ENCODE results near the gene GGT6.

Gene GGT6

DNA sequence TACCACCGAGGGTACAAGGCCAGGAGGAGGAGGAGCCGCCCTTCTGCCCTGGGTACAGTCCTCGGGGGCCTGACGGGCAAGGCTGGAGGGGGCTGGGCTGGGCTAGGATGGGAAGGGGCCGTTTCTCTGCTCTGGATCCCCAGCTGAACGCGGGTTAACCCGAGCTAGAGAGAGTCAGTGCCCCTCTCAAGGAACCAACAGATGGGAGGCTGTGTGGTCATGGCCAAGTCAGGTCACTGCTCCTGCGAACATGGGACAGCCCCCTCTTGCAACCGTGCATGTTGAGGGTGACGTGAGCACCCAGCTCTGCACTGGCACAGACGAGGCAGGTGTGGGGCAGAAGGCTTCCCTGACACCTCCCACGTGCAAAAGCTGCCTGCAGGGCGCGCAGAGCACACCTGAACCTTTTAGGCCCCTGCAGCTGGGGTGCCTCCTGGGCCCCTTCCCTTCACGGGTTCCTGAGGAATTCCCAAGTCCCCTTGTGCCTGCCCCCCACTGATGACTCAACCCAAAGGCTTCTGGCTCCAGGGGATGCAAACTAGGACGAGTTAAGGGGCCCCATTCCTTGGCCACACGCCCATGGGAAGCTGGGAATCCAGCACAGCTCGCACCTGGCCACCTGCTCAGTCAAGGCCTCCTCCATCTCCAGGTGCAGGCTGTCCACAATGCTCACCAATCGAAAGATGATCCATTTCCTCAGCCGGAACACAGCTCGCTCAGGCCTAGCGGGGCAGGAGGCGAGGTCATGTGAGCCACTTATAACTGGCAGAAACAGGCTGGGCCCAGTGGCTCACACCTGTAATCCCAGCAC is 11.5 kb downstream of the GGT6 start:
- DNase-seq (ENCODE audit: low read depth in 1 of 2, low spot score in 1 of 2), result no peak
- H3K27ac ChIP-seq (replicated peaks), result no peak overlapping the region
- no peak overlapping the region for H3K4me3 ChIP-seq (replicated peaks; ENCODE audit: insufficient read depth, low read length)
- no peaks in the 10 kb centered on the region for H3K27me3 ChIP-seq (ENCODE audit: insufficient read depth, poor library complexity, severe bottlenecking)
- TF ChIP-seq SPI1 (IDR thresholded peaks at IDR 0.05; ENCODE audit: borderline replicate concordance, low read depth), result no peak
- TF ChIP-seq POLR2AphosphoS5 (IDR thresholded peaks at IDR 0.05; ENCODE audit: low read depth), result no peak
- TF ChIP-seq, protein P1, sequence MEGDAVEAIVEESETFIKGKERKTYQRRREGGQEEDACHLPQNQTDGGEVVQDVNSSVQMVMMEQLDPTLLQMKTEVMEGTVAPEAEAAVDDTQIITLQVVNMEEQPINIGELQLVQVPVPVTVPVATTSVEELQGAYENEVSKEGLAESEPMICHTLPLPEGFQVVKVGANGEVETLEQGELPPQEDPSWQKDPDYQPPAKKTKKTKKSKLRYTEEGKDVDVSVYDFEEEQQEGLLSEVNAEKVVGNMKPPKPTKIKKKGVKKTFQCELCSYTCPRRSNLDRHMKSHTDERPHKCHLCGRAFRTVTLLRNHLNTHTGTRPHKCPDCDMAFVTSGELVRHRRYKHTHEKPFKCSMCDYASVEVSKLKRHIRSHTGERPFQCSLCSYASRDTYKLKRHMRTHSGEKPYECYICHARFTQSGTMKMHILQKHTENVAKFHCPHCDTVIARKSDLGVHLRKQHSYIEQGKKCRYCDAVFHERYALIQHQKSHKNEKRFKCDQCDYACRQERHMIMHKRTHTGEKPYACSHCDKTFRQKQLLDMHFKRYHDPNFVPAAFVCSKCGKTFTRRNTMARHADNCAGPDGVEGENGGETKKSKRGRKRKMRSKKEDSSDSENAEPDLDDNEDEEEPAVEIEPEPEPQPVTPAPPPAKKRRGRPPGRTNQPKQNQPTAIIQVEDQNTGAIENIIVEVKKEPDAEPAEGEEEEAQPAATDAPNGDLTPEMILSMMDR (IDR thresholded peaks at IDR 0.05; ENCODE audit: insufficient read depth, low read length), result no peak
- TF ChIP-seq GABPA (IDR thresholded peaks at IDR 0.05; ENCODE audit: low read depth), result no peak

DNA sequence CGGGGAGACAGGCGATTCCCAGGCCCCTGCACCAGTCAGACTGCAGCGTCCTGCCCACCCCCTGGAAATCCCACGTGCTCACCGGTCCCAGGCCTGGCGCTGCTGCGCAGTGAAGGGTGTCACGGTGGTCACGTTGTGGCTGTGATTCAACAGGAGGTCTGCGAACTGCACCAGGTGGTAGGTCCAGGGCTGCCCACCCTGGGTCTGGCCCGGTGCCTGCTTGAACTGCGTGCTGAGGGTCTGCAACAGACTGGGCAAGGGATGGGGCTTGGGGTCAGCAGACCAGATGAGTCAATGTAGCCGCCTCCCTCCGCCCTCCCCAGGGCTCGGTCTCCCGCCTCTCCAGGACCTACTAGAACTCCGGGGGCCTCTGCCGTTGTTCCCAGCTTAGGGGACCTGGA is 12.3 kb downstream of the GGT6 start:
- Histone ChIP-seq H3K27me3 (ENCODE audit: insufficient read depth, poor library complexity, severe bottlenecking) (no peaks in the 10 kb centered on the region), H3K27ac (replicated peaks) (no peak overlapping the region), H3K4me3 (replicated peaks; ENCODE audit: insufficient read depth, low read length) (no peak overlapping the region)
- TF ChIP-seq, protein P2, sequence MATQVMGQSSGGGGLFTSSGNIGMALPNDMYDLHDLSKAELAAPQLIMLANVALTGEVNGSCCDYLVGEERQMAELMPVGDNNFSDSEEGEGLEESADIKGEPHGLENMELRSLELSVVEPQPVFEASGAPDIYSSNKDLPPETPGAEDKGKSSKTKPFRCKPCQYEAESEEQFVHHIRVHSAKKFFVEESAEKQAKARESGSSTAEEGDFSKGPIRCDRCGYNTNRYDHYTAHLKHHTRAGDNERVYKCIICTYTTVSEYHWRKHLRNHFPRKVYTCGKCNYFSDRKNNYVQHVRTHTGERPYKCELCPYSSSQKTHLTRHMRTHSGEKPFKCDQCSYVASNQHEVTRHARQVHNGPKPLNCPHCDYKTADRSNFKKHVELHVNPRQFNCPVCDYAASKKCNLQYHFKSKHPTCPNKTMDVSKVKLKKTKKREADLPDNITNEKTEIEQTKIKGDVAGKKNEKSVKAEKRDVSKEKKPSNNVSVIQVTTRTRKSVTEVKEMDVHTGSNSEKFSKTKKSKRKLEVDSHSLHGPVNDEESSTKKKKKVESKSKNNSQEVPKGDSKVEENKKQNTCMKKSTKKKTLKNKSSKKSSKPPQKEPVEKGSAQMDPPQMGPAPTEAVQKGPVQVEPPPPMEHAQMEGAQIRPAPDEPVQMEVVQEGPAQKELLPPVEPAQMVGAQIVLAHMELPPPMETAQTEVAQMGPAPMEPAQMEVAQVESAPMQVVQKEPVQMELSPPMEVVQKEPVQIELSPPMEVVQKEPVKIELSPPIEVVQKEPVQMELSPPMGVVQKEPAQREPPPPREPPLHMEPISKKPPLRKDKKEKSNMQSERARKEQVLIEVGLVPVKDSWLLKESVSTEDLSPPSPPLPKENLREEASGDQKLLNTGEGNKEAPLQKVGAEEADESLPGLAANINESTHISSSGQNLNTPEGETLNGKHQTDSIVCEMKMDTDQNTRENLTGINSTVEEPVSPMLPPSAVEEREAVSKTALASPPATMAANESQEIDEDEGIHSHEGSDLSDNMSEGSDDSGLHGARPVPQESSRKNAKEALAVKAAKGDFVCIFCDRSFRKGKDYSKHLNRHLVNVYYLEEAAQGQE (IDR thresholded peaks at IDR 0.05; ENCODE audit: insufficient replicate concordance, low read depth), result no peak
- TF ChIP-seq SPI1 (IDR thresholded peaks at IDR 0.05; ENCODE audit: borderline replicate concordance, low read depth) (no peak), GABPA (IDR thresholded peaks at IDR 0.05; ENCODE audit: low read depth) (no peak)
- TF ChIP-seq, protein P1 (IDR thresholded peaks at IDR 0.05; ENCODE audit: insufficient read depth, low read length), result no peak
- DNase-seq (ENCODE audit: low read depth in 1 of 2, low spot score in 1 of 2), result no peak

DNA sequence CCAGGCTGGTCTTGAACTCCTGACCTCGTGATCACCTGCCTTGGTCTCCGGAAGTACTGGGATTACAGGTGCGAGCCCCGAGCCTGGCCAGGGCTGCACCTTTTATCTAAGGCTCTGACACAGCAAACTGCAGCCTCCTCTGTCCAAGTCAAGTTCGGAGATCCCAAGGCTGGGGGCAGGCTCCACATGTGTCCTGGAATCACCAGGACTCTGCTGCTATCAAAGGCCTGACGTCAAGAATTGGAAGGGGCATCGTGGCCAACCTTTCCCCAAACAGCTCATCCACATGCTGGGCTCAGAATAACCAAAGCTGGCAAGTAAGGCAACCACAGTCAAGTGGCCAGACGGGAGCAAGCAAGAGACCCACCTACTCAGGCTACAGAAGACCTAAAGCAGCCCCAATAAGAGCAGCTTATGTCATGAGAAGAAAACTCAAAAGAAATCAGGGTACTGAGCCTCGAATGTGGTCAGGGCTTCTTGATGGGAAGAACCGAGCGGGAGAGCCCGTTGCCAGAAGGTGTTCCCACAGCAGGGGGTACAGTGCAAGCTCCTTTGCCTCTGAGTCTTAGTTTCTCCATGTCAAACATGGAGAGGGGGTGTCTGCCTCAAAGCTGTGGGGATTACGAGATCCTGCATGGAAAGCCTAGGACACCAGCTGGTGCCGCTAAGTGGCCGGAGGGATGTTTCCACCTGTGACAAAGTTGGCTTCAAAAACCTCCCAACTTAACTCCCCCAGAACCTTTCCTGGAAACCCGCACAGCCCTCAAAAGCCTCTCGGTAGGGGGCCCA is 13.1 kb downstream of the GGT6 start:
- DNase-seq (ENCODE audit: low read depth in 1 of 2, low spot score in 1 of 2), result no peak
- Histone ChIP-seq H3K27ac (replicated peaks) (no peak overlapping the region), H3K4me3 (replicated peaks; ENCODE audit: insufficient read depth, low read length) (no peak overlapping the region), H3K27me3 (ENCODE audit: insufficient read depth, poor library complexity, severe bottlenecking) (no peaks in the 10 kb centered on the region)
- TF ChIP-seq POLR2AphosphoS5 (IDR thresholded peaks at IDR 0.05; ENCODE audit: low read depth) (no peak), GABPA (IDR thresholded peaks at IDR 0.05; ENCODE audit: low read depth) (no peak), SPI1 (IDR thresholded peaks at IDR 0.05; ENCODE audit: borderline replicate concordance, low read depth) (no peak)
- TF ChIP-seq, protein P1 (IDR thresholded peaks at IDR 0.05; ENCODE audit: insufficient read depth, low read length), result no peak
- TF ChIP-seq, protein P2 (IDR thresholded peaks at IDR 0.05; ENCODE audit: insufficient replicate concordance, low read depth), result no peak

All from HL-60 (cell line).